Activated B cell treated with CpG ODN at 0.5 μM for 24 hours (primary cell): Measurements from ENCODE around the gene CDKAL1. TPM values are rescaled to one million over a fixed set of nuclear protein-coding genes. Genes with fewer than 3 reads are reported as not detected.

Experiments used
- ATAC-seq: fragments of 200-7000 bp; cut with Tn5 transposase; one replicate; pipeline ENCODE4 v1.10.0; 2021; ENCODE audit warnings: low read depth, mild to moderate bottlenecking, moderate library complexity
- CTCF ChIA-PET: fragments of 350-600 bp; sonication (Branson Sonifier 250); formaldehyde crosslinking; loops from one replicate; lab custom pipeline; 2021; ENCODE audit warnings: antibody characterized with exemption; lab: Charles Lee
- POLR2A ChIA-PET: fragments of 350-600 bp; sonication (Branson Sonifier 250); formaldehyde crosslinking; loops from one replicate; lab custom pipeline; 2021; ENCODE audit warnings: antibody characterized with exemption; lab: Charles Lee
- DNase-seq: peaks from one replicate; pipeline ENCODE4 v3.0.0; 2022
- H3K27ac Mint-ChIP-seq: one replicate; pipeline ENCODE4 v1.8.0; 2020; ENCODE audit warnings: mixed read lengths
- H3K27me3 Mint-ChIP-seq: one replicate; pipeline ENCODE4 v1.8.0; 2021; ENCODE audit warnings: mixed read lengths
- H3K36me3 Mint-ChIP-seq: one replicate; pipeline ENCODE4 v1.8.0; 2021; ENCODE audit warnings: low read depth, mixed read lengths
- H3K4me1 Mint-ChIP-seq: one replicate; pipeline ENCODE4 v1.8.0; 2021; ENCODE audit warnings: mixed read lengths
- H3K4me3 Mint-ChIP-seq: one replicate; pipeline ENCODE4 v1.8.0; 2020; ENCODE audit warnings: mild to moderate bottlenecking, mixed read lengths
- H3K9me3 Mint-ChIP-seq: one replicate; pipeline ENCODE4 v1.8.0; 2020; ENCODE audit warnings: mixed read lengths
- intact Hi-C: fragments of 100-400 bp; cut with micrococcal nuclease; formaldehyde crosslinking; loops from one replicate; pipeline ENCODE4 v1.15.1; 2024
- total RNA-seq: library from RNA; stranded (reverse); gene quantifications from 2 replicates; pipeline ENCODE4 v1.2.3, GENCODE V29; 2022
- TF ChIP-seq, protein P1 (sequence below): fragments of 200-600 bp; IDR thresholded peaks from one replicate; pipeline ENCODE4 v1.8.0; 2022; ENCODE audit warnings: antibody characterized with exemption, mild to moderate bottlenecking

CDKAL1 gene
- total RNA-seq, 1 donor from 2014 or later = 31.9 TPM

DNA sequence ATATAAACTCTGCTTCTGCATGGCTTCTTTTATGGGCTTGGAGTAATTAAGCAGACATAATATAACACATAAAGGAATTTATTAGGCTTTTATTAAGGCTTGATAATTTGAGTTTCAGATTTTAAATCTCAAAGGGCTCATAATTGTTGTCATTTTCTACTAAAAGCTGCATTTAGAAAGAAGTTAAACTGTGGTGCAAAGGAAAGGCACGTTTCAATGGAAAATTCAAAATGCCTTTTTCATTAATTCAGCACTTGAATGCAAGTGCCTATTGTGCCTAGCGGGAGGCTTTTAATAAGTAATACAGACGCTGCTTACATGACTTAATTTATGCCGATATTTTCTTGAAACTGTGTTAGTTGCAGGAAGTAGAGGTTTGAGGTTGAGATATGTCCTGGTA is 627.5 kb downstream of the CDKAL1 start:
- H3K27ac Mint-ChIP-seq = no peak overlapping the region
- intact Hi-C loops = no loop called here
- TF ChIP-seq, protein P1, sequence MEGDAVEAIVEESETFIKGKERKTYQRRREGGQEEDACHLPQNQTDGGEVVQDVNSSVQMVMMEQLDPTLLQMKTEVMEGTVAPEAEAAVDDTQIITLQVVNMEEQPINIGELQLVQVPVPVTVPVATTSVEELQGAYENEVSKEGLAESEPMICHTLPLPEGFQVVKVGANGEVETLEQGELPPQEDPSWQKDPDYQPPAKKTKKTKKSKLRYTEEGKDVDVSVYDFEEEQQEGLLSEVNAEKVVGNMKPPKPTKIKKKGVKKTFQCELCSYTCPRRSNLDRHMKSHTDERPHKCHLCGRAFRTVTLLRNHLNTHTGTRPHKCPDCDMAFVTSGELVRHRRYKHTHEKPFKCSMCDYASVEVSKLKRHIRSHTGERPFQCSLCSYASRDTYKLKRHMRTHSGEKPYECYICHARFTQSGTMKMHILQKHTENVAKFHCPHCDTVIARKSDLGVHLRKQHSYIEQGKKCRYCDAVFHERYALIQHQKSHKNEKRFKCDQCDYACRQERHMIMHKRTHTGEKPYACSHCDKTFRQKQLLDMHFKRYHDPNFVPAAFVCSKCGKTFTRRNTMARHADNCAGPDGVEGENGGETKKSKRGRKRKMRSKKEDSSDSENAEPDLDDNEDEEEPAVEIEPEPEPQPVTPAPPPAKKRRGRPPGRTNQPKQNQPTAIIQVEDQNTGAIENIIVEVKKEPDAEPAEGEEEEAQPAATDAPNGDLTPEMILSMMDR = no peak
- ATAC-seq = no peak
- H3K27me3 Mint-ChIP-seq = no peaks in the 10 kb centered on the region
- ChIA-PET POLR2A (no interaction called here), CTCF (no interaction called here)
- no peak overlapping the region for H3K4me3 Mint-ChIP-seq
- no peak for DNase-seq
- H3K9me3 Mint-ChIP-seq = no peaks in the 10 kb centered on the region
- peaks cover 2% of the 10 kb centered on the region for H3K36me3 Mint-ChIP-seq
- H3K4me1 Mint-ChIP-seq = peaks cover 6% of the 10 kb centered on the region

DNA sequence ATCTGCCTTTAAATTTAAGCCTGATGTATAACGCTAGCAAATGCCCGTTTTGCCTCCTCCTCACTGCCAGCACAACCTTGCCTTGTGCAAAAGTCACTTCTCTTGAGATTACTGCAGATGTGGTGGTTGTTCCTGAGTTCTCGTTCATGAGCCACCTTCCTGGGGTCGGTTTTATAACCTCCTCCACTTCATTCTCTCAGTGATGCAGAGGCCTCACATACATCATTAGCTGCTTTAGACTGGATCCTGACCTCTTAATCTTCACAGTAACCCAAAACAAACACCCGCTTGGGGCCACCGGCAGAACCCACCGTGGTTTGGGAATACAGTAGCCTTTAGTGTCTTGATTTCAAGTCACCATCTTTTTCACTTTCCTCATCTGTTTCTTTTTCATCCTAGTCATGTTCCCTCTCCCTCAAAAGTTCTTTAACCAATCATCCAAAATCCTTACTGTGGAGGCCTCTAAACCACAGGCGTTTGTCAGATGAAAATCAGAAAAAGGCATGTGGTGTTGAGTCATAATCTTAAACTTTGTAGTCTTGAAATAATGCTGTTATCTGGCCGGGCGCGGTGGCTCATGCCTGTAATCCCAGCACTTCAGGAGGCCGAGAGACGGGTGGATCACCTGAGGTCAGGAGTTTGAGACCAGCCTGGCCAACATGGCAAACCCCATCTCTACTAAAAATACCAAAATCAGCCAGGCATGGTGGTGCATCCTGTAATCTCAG is 629.0 kb downstream of the CDKAL1 start:
- CTCF ChIA-PET = no interaction called here
- no peak for ATAC-seq
- POLR2A ChIA-PET = no interaction called here
- peaks cover 6% of the 10 kb centered on the region for H3K4me1 Mint-ChIP-seq
- DNase-seq = no peak
- H3K9me3 Mint-ChIP-seq = no peaks in the 10 kb centered on the region
- no peak overlapping the region for H3K4me3 Mint-ChIP-seq
- no peak overlapping the region for H3K27ac Mint-ChIP-seq
- intact Hi-C loops = no loop called here
- TF ChIP-seq, protein P1 = no peak
- H3K36me3 Mint-ChIP-seq = peaks cover 3% of the 10 kb centered on the region
- no peaks in the 10 kb centered on the region for H3K27me3 Mint-ChIP-seq

DNA sequence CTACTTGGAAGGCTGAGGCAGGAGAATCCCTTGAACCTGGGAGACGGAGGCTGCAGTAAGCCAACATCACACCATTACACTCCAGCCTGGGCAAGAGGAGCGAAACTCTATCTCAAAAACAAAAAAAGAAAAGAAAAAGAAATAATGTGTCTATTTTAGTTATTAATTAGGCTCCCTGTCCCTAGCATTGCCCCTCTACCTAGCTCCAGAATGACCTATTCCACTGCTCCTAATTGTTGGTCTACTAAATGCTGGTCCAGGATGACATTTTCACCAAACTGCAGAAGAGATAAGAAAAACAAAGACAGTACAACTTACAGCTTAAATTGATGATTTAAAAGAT is 629.6 kb downstream of the CDKAL1 start:
- POLR2A ChIA-PET = no interaction called here
- ATAC-seq (no peak), DNase-seq (no peak)
- Mint-ChIP-seq H3K27ac (no peak overlapping the region), H3K4me1 (peaks cover 6% of the 10 kb centered on the region), H3K9me3 (no peaks in the 10 kb centered on the region), H3K27me3 (no peaks in the 10 kb centered on the region), H3K4me3 (no peak overlapping the region), H3K36me3 (peaks cover 3% of the 10 kb centered on the region)
- CTCF ChIA-PET = no interaction called here
- intact Hi-C loops = no loop called here
- TF ChIP-seq, protein P1 = no peak

DNA sequence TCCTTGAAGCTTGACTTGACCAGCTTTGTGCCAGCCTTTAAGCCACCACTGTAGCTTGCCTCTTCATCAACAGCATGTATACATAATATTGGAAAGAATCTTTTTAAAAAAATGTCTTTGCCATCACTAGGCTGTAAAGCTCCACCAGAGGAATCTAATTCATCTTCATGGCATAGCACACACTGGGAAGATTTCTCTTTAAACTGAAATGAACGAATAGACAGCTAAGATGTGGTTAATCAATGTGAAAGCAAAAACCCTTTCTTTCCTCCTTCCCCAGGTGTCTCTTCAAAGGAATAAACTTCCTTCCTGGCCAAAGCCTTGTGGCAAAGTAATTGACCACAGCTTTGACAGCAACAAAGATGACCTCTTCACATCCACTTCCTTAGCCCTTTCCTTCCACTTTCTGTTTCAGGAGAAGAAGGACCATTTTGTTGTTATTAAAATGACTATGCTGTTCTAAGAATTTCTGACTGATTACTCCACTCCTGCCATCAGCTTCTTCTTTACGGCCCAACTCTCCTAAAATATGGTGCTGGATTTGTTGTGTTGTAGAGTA is 630.6 kb downstream of the CDKAL1 start:
- Mint-ChIP-seq H3K27ac (no peak overlapping the region), H3K36me3 (peaks cover 3% of the 10 kb centered on the region), H3K4me3 (no peak overlapping the region), H3K4me1 (peaks cover 6% of the 10 kb centered on the region), H3K9me3 (no peaks in the 10 kb centered on the region), H3K27me3 (no peaks in the 10 kb centered on the region)
- ChIA-PET CTCF (no interaction called here), POLR2A (no interaction called here)
- no peak for ATAC-seq
- TF ChIP-seq, protein P1 = no peak
- intact Hi-C loops = no loop called here
- DNase-seq = no peak

DNA sequence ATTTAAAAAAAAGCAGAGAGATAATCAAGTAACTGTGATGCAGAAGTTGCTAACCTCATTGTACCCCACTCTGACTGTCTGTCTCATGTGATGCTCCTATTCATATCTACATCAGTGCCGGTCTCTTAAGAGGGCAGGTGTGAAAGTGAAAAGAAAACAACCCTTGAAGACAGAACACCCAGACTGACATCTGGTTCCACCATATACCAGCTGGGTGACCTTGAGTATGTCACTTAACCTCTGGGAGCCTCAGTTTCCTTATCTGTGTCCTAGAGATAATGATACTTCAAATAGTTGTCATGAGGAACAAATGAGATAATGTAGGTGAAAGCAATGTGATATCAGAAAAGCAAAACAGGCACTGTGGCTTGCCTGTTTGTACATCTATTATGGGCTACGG is 632.5 kb downstream of the CDKAL1 start:
- no peak for DNase-seq
- intact Hi-C loops = no loop called here
- ChIA-PET POLR2A (no interaction called here), CTCF (no interaction called here)
- Mint-ChIP-seq H3K36me3 (peaks cover 3% of the 10 kb centered on the region), H3K9me3 (no peaks in the 10 kb centered on the region), H3K4me1 (peaks cover 6% of the 10 kb centered on the region), H3K4me3 (no peak overlapping the region), H3K27me3 (no peaks in the 10 kb centered on the region), H3K27ac (no peak overlapping the region)
- TF ChIP-seq, protein P1 = no peak
- no peak for ATAC-seq
